ENCODE measurements around the gene ARHGAP27. TPM values are rescaled to one million over a fixed set of nuclear protein-coding genes. Genes with fewer than 3 reads are reported as not detected.

The ARHGAP27 gene
- total and polyA plus RNA-seq, 2 donors (not counting 1 experiment from before 2014, with no cell fraction given) = 0.57 to 3.3 TPM

DNA sequence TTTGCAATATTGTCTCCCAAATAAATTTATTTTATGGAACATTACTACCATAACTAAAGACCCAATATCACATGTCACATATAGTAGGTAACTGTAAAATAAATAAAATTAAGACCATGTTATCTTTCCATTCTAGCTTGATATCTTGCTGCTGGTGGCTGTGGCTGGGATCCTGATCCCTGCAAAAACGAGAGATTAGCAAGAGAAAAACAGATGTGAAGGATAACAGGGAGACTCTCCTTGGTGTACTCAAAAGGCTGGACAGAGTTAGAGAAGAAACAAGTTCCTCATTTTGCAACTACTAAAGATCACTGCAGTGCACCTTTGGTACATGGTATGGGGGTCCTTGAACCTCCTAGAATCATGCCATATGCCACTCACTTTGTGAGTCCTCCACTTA, 49.7 kb downstream of the ARHGAP27 start:
- Histone ChIP-seq H3K4me1 (ENCODE audit: control insufficient read depth, extremely low read depth, insufficient read depth, low read length) (no peaks in the 10 kb centered on the region), H2AFZ (ENCODE audit: low read length) (no peak overlapping the region), H3K4me2 (ENCODE audit: extremely low read depth, insufficient read depth, low read length) (no peak overlapping the region), H4K20me1 (ENCODE audit: control insufficient read depth, extremely low read depth, insufficient read depth, low read length) (no peaks in the 10 kb centered on the region), H3K9ac (ENCODE audit: insufficient read depth, low read length) (no peak overlapping the region), H3K4me3 (replicated peaks in 1 of 4; ENCODE audit: control extremely low read depth in 1 of 4, insufficient read depth in 1 of 4, low read depth in 3 of 4, low read length in 4 of 4) (no peak overlapping the region), H3K27ac (ENCODE audit: insufficient read depth, low read length) (no peak overlapping the region), H3K79me2 (ENCODE audit: control insufficient read depth, insufficient read depth, low read length) (no peaks in the 10 kb centered on the region), H3K9me3 (ENCODE audit: control insufficient read depth, insufficient read depth, low read depth, low read length) (no peaks in the 10 kb centered on the region), H3K27me3 (ENCODE audit: control insufficient read depth, insufficient read depth, low read length) (peaks cover 3% of the 10 kb centered on the region), H3K36me3 (ENCODE audit: control insufficient read depth, insufficient read depth, low read length) (no peaks in the 10 kb centered on the region)
- TF ChIP-seq, protein P1, sequence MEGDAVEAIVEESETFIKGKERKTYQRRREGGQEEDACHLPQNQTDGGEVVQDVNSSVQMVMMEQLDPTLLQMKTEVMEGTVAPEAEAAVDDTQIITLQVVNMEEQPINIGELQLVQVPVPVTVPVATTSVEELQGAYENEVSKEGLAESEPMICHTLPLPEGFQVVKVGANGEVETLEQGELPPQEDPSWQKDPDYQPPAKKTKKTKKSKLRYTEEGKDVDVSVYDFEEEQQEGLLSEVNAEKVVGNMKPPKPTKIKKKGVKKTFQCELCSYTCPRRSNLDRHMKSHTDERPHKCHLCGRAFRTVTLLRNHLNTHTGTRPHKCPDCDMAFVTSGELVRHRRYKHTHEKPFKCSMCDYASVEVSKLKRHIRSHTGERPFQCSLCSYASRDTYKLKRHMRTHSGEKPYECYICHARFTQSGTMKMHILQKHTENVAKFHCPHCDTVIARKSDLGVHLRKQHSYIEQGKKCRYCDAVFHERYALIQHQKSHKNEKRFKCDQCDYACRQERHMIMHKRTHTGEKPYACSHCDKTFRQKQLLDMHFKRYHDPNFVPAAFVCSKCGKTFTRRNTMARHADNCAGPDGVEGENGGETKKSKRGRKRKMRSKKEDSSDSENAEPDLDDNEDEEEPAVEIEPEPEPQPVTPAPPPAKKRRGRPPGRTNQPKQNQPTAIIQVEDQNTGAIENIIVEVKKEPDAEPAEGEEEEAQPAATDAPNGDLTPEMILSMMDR (conservative IDR thresholded peaks at IDR 0.05 in 1 of 2, IDR thresholded peaks at IDR 0.05 in 1 of 2; ENCODE audit: low read depth in 1 of 2, low read length in 2 of 2) = no peak
- no peak for TF ChIP-seq EZH2 (IDR thresholded peaks at IDR 0.05; ENCODE audit: low read length, missing control alignments)
- no peak for DNase-seq (ENCODE audit: low read depth in 2 of 2)

DNA sequence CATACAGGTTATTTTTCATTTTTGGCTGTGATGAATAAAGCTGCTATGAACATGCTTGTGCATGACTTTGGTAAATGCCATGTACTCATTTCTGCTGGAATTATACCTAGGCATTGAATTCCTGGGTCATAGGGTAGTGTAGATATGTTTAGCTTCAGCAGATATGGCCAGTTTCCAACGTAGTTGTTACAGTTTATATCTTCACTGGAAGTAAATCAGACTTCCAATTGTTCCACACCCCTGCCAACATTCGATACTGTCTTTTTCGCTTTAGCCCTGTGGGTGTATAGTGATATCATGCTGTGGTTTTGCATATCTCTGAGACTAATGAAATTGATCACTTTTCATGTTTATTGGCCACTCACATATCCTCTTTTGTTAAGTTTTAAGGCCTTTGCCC, 50.4 kb downstream of the ARHGAP27 start:
- Histone ChIP-seq H3K9ac (ENCODE audit: insufficient read depth, low read length) (no peak overlapping the region), H3K27ac (ENCODE audit: insufficient read depth, low read length) (no peak overlapping the region), H3K79me2 (ENCODE audit: control insufficient read depth, insufficient read depth, low read length) (no peaks in the 10 kb centered on the region), H3K36me3 (ENCODE audit: control insufficient read depth, insufficient read depth, low read length) (no peaks in the 10 kb centered on the region), H3K27me3 (ENCODE audit: control insufficient read depth, insufficient read depth, low read length) (no peaks in the 10 kb centered on the region), H2AFZ (ENCODE audit: low read length) (no peak overlapping the region), H3K4me2 (ENCODE audit: extremely low read depth, insufficient read depth, low read length) (no peak overlapping the region), H3K9me3 (ENCODE audit: control insufficient read depth, insufficient read depth, low read depth, low read length) (no peaks in the 10 kb centered on the region), H4K20me1 (ENCODE audit: control insufficient read depth, extremely low read depth, insufficient read depth, low read length) (no peaks in the 10 kb centered on the region), H3K4me1 (ENCODE audit: control insufficient read depth, extremely low read depth, insufficient read depth, low read length) (no peaks in the 10 kb centered on the region), H3K4me3 (replicated peaks in 1 of 4; ENCODE audit: control extremely low read depth in 1 of 4, insufficient read depth in 1 of 4, low read depth in 3 of 4, low read length in 4 of 4) (no peak overlapping the region)
- no peak for TF ChIP-seq EZH2 (IDR thresholded peaks at IDR 0.05; ENCODE audit: low read length, missing control alignments)
- TF ChIP-seq, protein P1 (conservative IDR thresholded peaks at IDR 0.05 in 1 of 2, IDR thresholded peaks at IDR 0.05 in 1 of 2; ENCODE audit: low read depth in 1 of 2, low read length in 2 of 2) = no peak
- DNase-seq (ENCODE audit: low read depth in 2 of 2) = peak in 1 of 2 donors; percentile 11

DNA sequence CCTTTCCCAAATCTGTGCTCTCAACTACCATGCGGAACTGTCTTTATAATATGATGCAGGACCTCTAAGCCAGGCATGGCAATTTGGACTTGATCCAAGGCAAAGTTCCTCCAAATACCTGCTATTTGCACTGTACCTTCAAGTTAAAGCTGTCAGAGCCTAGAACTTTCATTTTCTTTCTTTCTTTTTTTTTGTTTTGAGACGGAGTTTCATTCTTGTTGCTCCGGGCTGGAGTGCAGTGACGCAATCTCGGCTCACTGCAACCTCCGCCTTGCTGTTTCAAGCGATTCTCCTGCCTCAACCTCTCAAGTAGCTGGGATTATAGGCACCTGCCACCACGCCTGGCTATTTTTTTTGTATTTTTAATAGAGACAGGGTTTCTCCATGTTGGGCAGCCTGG, 51.7 kb downstream of the ARHGAP27 start:
- H3K9ac ChIP-seq (ENCODE audit: insufficient read depth, low read length) = no peak overlapping the region
- H3K4me3 ChIP-seq (replicated peaks in 1 of 4; ENCODE audit: control extremely low read depth in 1 of 4, insufficient read depth in 1 of 4, low read depth in 3 of 4, low read length in 4 of 4) = no peak overlapping the region
- no peaks in the 10 kb centered on the region for H3K27me3 ChIP-seq (ENCODE audit: control insufficient read depth, insufficient read depth, low read length)
- H2AFZ ChIP-seq (ENCODE audit: low read length) = no peak overlapping the region
- no peaks in the 10 kb centered on the region for H4K20me1 ChIP-seq (ENCODE audit: control insufficient read depth, extremely low read depth, insufficient read depth, low read length)
- no peaks in the 10 kb centered on the region for H3K9me3 ChIP-seq (ENCODE audit: control insufficient read depth, insufficient read depth, low read depth, low read length)
- peak in 1 of 2 donors; percentile 27 for DNase-seq (ENCODE audit: low read depth in 2 of 2)
- H3K4me1 ChIP-seq (ENCODE audit: control insufficient read depth, extremely low read depth, insufficient read depth, low read length) = no peaks in the 10 kb centered on the region
- no peak overlapping the region for H3K4me2 ChIP-seq (ENCODE audit: extremely low read depth, insufficient read depth, low read length)
- no peaks in the 10 kb centered on the region for H3K36me3 ChIP-seq (ENCODE audit: control insufficient read depth, insufficient read depth, low read length)
- no peak overlapping the region for H3K27ac ChIP-seq (ENCODE audit: insufficient read depth, low read length)
- no peak for TF ChIP-seq EZH2 (IDR thresholded peaks at IDR 0.05; ENCODE audit: low read length, missing control alignments)
- TF ChIP-seq, protein P1 (conservative IDR thresholded peaks at IDR 0.05 in 1 of 2, IDR thresholded peaks at IDR 0.05 in 1 of 2; ENCODE audit: low read depth in 1 of 2, low read length in 2 of 2) = no peak
- H3K79me2 ChIP-seq (ENCODE audit: control insufficient read depth, insufficient read depth, low read length) = no peaks in the 10 kb centered on the region
